ENCODE measurements around the gene APOBEC3G. TPM values are rescaled to one million over a fixed set of nuclear protein-coding genes. Genes with fewer than 3 reads are reported as not detected.
"Not testable (repeated sequence)": the region's sequence is repeated elsewhere in the genome, so short reads cannot be mapped to it uniquely, and the experiment has no call there.

Gene APOBEC3G
- total RNA-seq, 1 donor from 2014 or later, result 9.7 TPM

- H3K36me3 ChIP-seq (ENCODE audit: control insufficient read depth, insufficient read depth, low read length), result no peaks in the 10 kb centered on the region
- TF ChIP-seq CTCF (IDR thresholded peaks at IDR 0.05; ENCODE audit: insufficient read depth, low read length, poor library complexity, severe bottlenecking), result no peak
- no peak for DNase-seq (ENCODE audit: low read depth)
- peaks cover 4% of the 10 kb centered on the region for H3K27me3 ChIP-seq (ENCODE audit: control insufficient read depth, insufficient read depth, low read length)
- no peak overlapping the region for H3K4me3 ChIP-seq (ENCODE audit: low read depth, low read length)
Observed at GRCh38 chr22:39055658-39056057, 21.4 kb upstream of the APOBEC3G start.

GRCh38 chr22:39061290-39061689, 15.8 kb upstream of the APOBEC3G start:
- DNase-seq (ENCODE audit: low read depth); H3K4me3 ChIP-seq (ENCODE audit: low read depth, low read length); H3K27me3 ChIP-seq (ENCODE audit: control insufficient read depth, insufficient read depth, low read length); H3K36me3 ChIP-seq (ENCODE audit: control insufficient read depth, insufficient read depth, low read length): not testable (repeated sequence)

GRCh38 chr22:39061951-39062350, 15.1 kb upstream of the APOBEC3G start:
- H3K4me3 ChIP-seq (ENCODE audit: low read depth, low read length); DNase-seq (ENCODE audit: low read depth); H3K27me3 ChIP-seq (ENCODE audit: control insufficient read depth, insufficient read depth, low read length); H3K36me3 ChIP-seq (ENCODE audit: control insufficient read depth, insufficient read depth, low read length): not testable (repeated sequence)

- H3K27me3 ChIP-seq (ENCODE audit: control insufficient read depth, insufficient read depth, low read length); DNase-seq (ENCODE audit: low read depth); H3K36me3 ChIP-seq (ENCODE audit: control insufficient read depth, insufficient read depth, low read length); H3K4me3 ChIP-seq (ENCODE audit: low read depth, low read length): not testable (repeated sequence)
Observed at GRCh38 chr22:39063904-39064303, 13.2 kb upstream of the APOBEC3G start.

- DNase-seq (ENCODE audit: low read depth), result not testable (repeated sequence)
Observed at GRCh38 chr22:39066442-39067276, 10.4 kb upstream of the APOBEC3G start.

GRCh38 chr22:39068033-39068785, 8.9 kb upstream of the APOBEC3G start:
- Histone ChIP-seq H3K27me3 (ENCODE audit: control insufficient read depth, insufficient read depth, low read length) (no peaks in the 10 kb centered on the region), H3K36me3 (ENCODE audit: control insufficient read depth, insufficient read depth, low read length) (no peaks in the 10 kb centered on the region), H3K4me3 (ENCODE audit: low read depth, low read length) (no peak overlapping the region)
- no peak for DNase-seq (ENCODE audit: low read depth)
- no peak for TF ChIP-seq CTCF (IDR thresholded peaks at IDR 0.05; ENCODE audit: insufficient read depth, low read length, poor library complexity, severe bottlenecking)

More at GRCh38 chr22:39066442-39067276, 10.4 kb upstream of the APOBEC3G start:
- H3K36me3 ChIP-seq (ENCODE audit: control insufficient read depth, insufficient read depth, low read length); H3K27me3 ChIP-seq (ENCODE audit: control insufficient read depth, insufficient read depth, low read length); H3K4me3 ChIP-seq (ENCODE audit: low read depth, low read length): not testable (repeated sequence)

- TF ChIP-seq CTCF (IDR thresholded peaks at IDR 0.05; ENCODE audit: insufficient read depth, low read length, poor library complexity, severe bottlenecking), result no peak
- H3K27me3 ChIP-seq (ENCODE audit: control insufficient read depth, insufficient read depth, low read length), result no peaks in the 10 kb centered on the region
- no peak overlapping the region for H3K4me3 ChIP-seq (ENCODE audit: low read depth, low read length)
- DNase-seq (ENCODE audit: low read depth), result no peak
- no peaks in the 10 kb centered on the region for H3K36me3 ChIP-seq (ENCODE audit: control insufficient read depth, insufficient read depth, low read length)
Observed at GRCh38 chr22:39070186-39070585, 6.9 kb upstream of the APOBEC3G start.

- H3K36me3 ChIP-seq (ENCODE audit: control insufficient read depth, insufficient read depth, low read length); H3K27me3 ChIP-seq (ENCODE audit: control insufficient read depth, insufficient read depth, low read length); H3K4me3 ChIP-seq (ENCODE audit: low read depth, low read length); DNase-seq (ENCODE audit: low read depth): not testable (repeated sequence)
Observed at GRCh38 chr22:39072581-39072981, 4.5 kb upstream of the APOBEC3G start.
